ENCODE data around the gene MPPED1.

MPPED1 gene

GRCh38 chr22:43446037-43446803, 34.4 kb downstream of the MPPED1 start:
- DNase-seq (ENCODE audit: low read depth, low spot score): no peak

- no peak for DNase-seq (ENCODE audit: low read depth, low spot score)
These were observed 35.1 kb downstream of the MPPED1 start for GRCh38 chr22:43446916-43447315.

GRCh38 chr22:43447380-43447779, 35.6 kb downstream of the MPPED1 start:
- no peak for DNase-seq (ENCODE audit: low read depth, low spot score)

- DNase-seq (ENCODE audit: low read depth, low spot score): no peak
These were observed 36.2 kb downstream of the MPPED1 start for GRCh38 chr22:43448048-43448447.

- DNase-seq (ENCODE audit: low read depth, low spot score): peak; percentile 39
These were observed 37.5 kb downstream of the MPPED1 start for GRCh38 chr22:43449205-43449830.

GRCh38 chr22:43449831-43450225, 38.0 kb downstream of the MPPED1 start:
- DNase-seq (ENCODE audit: low read depth, low spot score): no peak

GRCh38 chr22:43451371-43452050, 39.7 kb downstream of the MPPED1 start:
- DNase-seq (ENCODE audit: low read depth, low spot score): peak; percentile 32

- no peak for DNase-seq (ENCODE audit: low read depth, low spot score)
These were observed 44.0 kb downstream of the MPPED1 start for GRCh38 chr22:43455846-43456245.

- DNase-seq (ENCODE audit: low read depth, low spot score): no peak
These were observed 45.2 kb downstream of the MPPED1 start for GRCh38 chr22:43457002-43457401.

- no peak for DNase-seq (ENCODE audit: low read depth, low spot score)
These were observed 50.9 kb downstream of the MPPED1 start for GRCh38 chr22:43462701-43463100.

GRCh38 chr22:43464809-43465208, 53.0 kb downstream of the MPPED1 start:
- DNase-seq (ENCODE audit: low read depth, low spot score): no peak

- no peak for DNase-seq (ENCODE audit: low read depth, low spot score)
These were observed 53.6 kb downstream of the MPPED1 start for GRCh38 chr22:43465291-43466015.

GRCh38 chr22:43466710-43467109, 54.9 kb downstream of the MPPED1 start:
- DNase-seq (ENCODE audit: low read depth, low spot score): no peak

- DNase-seq (ENCODE audit: low read depth, low spot score): no peak
These were observed 55.6 kb downstream of the MPPED1 start for GRCh38 chr22:43467216-43467940.

GRCh38 chr22:43470253-43470652, 58.4 kb downstream of the MPPED1 start:
- DNase-seq (ENCODE audit: low read depth, low spot score): no peak

- no peak for DNase-seq (ENCODE audit: low read depth, low spot score)
These were observed 59.2 kb downstream of the MPPED1 start for GRCh38 chr22:43470941-43471585.

- no peak for DNase-seq (ENCODE audit: low read depth, low spot score)
These were observed 59.9 kb downstream of the MPPED1 start for GRCh38 chr22:43471606-43472135.

- no peak for DNase-seq (ENCODE audit: low read depth, low spot score)
These were observed 61.2 kb downstream of the MPPED1 start for GRCh38 chr22:43473031-43473430.

GRCh38 chr22:43473441-43473840, 61.6 kb downstream of the MPPED1 start:
- no peak for DNase-seq (ENCODE audit: low read depth, low spot score)

Data from ELF-1 (cell line).